ENCODE measurements around the gene CFAP299. TPM values are rescaled to one million over a fixed set of nuclear protein-coding genes. Genes with fewer than 3 reads are reported as not detected.
"Not testable (repeated sequence)": the region's sequence is repeated elsewhere in the genome, so short reads cannot be mapped to it uniquely, and the experiment has no call there.

CFAP299 gene
- polyA plus RNA-seq, 2 donors, result not detected

- H3K4me1 ChIP-seq (ENCODE audit: control insufficient read depth in 2 of 2, insufficient read depth in 2 of 2, low read length in 1 of 2), result no peaks in the 10 kb centered on the region
- H3K4me3 ChIP-seq (ENCODE audit: low read depth in 1 of 2, low read length in 2 of 2), result no peak overlapping the region
- H3K9me3 ChIP-seq (ENCODE audit: control insufficient read depth in 2 of 2, insufficient read depth in 1 of 2, low read depth in 1 of 2, low read length in 1 of 2), result no peaks in the 10 kb centered on the region
- H3K36me3 ChIP-seq (ENCODE audit: control insufficient read depth in 2 of 2, insufficient read depth in 2 of 2, low read length in 1 of 2), result no peaks in the 10 kb centered on the region
- no peak overlapping the region for H3K27ac ChIP-seq (ENCODE audit: low read depth in 2 of 2, low read length in 1 of 2)
- peaks cover 0 to 6% of the 10 kb centered on the region in 2 donors for H3K27me3 ChIP-seq (ENCODE audit: control insufficient read depth in 1 of 2, insufficient read depth in 2 of 2, low read length in 2 of 2)
- 26% methylated on average over 1 of the region's 1 CpG for WGBS, 2 donors
Observed at GRCh38 chr4:80307183-80307735, 28.3 kb upstream of the CFAP299 start.

GRCh38 chr4:80307774-80308465 lies 27.6 kb upstream of the CFAP299 start:
- Histone ChIP-seq H3K9me3 (ENCODE audit: control insufficient read depth in 2 of 2, insufficient read depth in 1 of 2, low read depth in 1 of 2, low read length in 1 of 2) (no peaks in the 10 kb centered on the region), H3K4me1 (ENCODE audit: control insufficient read depth in 2 of 2, insufficient read depth in 2 of 2, low read length in 1 of 2) (no peaks in the 10 kb centered on the region), H3K36me3 (ENCODE audit: control insufficient read depth in 2 of 2, insufficient read depth in 2 of 2, low read length in 1 of 2) (no peaks in the 10 kb centered on the region), H3K4me3 (ENCODE audit: low read depth in 1 of 2, low read length in 2 of 2) (peak overlapping the region in 1 of 2 donors; percentile 8), H3K27ac (ENCODE audit: low read depth in 2 of 2, low read length in 1 of 2) (no peak overlapping the region), H3K27me3 (ENCODE audit: control insufficient read depth in 1 of 2, insufficient read depth in 2 of 2, low read length in 2 of 2) (peaks cover 0 to 6% of the 10 kb centered on the region in 2 donors)
- 31 to 34% methylated on average over 10 of the region's 10 CpGs for WGBS, 2 donors

DNA sequence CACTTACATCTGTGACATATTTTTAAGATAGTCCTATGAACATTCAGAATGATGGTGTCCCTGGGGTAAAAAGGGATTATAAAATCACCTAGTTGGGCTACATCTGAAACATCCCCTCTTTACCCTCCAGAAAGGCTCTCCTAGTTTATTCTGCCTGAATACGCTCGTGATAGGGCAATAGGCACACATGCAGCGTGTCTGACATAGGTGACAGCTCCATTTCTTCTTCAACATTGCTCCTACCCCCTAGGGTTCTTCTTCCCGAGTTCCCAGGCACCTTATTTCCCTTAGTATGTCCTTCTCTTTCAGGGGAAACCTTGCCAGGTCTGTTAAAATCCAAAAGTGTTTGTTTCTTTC lies 27.1 kb upstream of the CFAP299 start:
- Histone ChIP-seq H3K4me3 (ENCODE audit: low read depth in 1 of 2, low read length in 2 of 2) (no peak overlapping the region), H3K36me3 (ENCODE audit: control insufficient read depth in 2 of 2, insufficient read depth in 2 of 2, low read length in 1 of 2) (no peaks in the 10 kb centered on the region)
- WGBS, 2 donors, result 39 to 47% methylated on average over 4 of the region's 4 CpGs

GRCh38 chr4:80309294-80310004 lies 26.1 kb upstream of the CFAP299 start:
- Histone ChIP-seq H3K9me3 (ENCODE audit: control insufficient read depth in 2 of 2, insufficient read depth in 1 of 2, low read depth in 1 of 2, low read length in 1 of 2) (no peaks in the 10 kb centered on the region), H3K27me3 (ENCODE audit: control insufficient read depth in 1 of 2, insufficient read depth in 2 of 2, low read length in 2 of 2) (peaks cover 0 to 6% of the 10 kb centered on the region in 2 donors), H3K4me3 (ENCODE audit: low read depth in 1 of 2, low read length in 2 of 2) (no peak overlapping the region), H3K4me1 (ENCODE audit: control insufficient read depth in 2 of 2, insufficient read depth in 2 of 2, low read length in 1 of 2) (no peaks in the 10 kb centered on the region), H3K36me3 (ENCODE audit: control insufficient read depth in 2 of 2, insufficient read depth in 2 of 2, low read length in 1 of 2) (no peaks in the 10 kb centered on the region), H3K27ac (ENCODE audit: low read depth in 2 of 2, low read length in 1 of 2) (no peak overlapping the region)
- 72 to 77% methylated on average over 5 of the region's 5 CpGs for WGBS, 2 donors

More for the DNA sequence above, 27.1 kb upstream of the CFAP299 start:
- H3K4me1 ChIP-seq (ENCODE audit: control insufficient read depth in 2 of 2, insufficient read depth in 2 of 2, low read length in 1 of 2), result no peaks in the 10 kb centered on the region
- no peaks in the 10 kb centered on the region for H3K9me3 ChIP-seq (ENCODE audit: control insufficient read depth in 2 of 2, insufficient read depth in 1 of 2, low read depth in 1 of 2, low read length in 1 of 2)
- peaks cover 0 to 6% of the 10 kb centered on the region in 2 donors for H3K27me3 ChIP-seq (ENCODE audit: control insufficient read depth in 1 of 2, insufficient read depth in 2 of 2, low read length in 2 of 2)
- no peak overlapping the region for H3K27ac ChIP-seq (ENCODE audit: low read depth in 2 of 2, low read length in 1 of 2)

DNA sequence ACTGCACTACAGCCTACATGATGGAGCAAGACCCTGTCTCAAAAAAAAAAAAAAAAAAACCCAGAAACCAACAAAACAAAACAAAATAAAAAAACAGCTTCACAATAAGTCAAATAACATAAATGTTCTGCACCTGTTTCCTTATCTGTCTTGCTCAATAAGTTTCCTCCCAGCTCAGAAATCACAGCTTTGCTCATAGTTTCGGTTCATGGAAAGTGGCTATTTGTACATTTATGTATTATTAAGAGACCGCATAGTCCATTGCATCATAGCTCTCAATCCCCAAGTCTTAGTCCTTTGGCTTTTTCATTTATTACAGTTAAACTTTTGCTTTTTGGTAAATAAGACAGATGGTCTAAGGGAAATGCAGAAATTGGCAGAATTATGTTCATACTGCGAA lies 24.4 kb upstream of the CFAP299 start:
- 86 to 88% methylated on average over 3 of the region's 3 CpGs for WGBS, 2 donors
- H3K9me3 ChIP-seq (ENCODE audit: control insufficient read depth in 2 of 2, insufficient read depth in 1 of 2, low read depth in 1 of 2, low read length in 1 of 2), result no peaks in the 10 kb centered on the region

DNA sequence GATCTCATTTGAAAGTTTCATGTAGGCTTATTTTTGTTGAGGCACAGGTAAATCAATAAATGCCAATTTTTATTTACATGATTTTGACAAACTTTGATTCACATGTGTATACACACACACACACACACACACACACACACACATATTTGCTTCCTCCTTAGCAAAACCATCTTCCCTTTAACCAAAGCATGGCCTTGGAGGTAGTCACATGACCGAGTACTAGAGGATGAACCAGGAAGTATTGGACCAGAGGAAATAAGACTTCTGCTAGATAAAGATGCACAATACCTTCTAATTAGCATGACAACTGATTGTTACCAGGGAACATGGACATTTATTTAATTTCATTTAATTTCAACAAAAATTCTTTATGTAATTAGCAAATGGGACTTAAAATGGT lies 23.4 kb upstream of the CFAP299 start:
- Histone ChIP-seq H3K27ac (ENCODE audit: low read depth in 2 of 2, low read length in 1 of 2) (no peak overlapping the region), H3K4me1 (ENCODE audit: control insufficient read depth in 2 of 2, insufficient read depth in 2 of 2, low read length in 1 of 2) (no peaks in the 10 kb centered on the region), H3K36me3 (ENCODE audit: control insufficient read depth in 2 of 2, insufficient read depth in 2 of 2, low read length in 1 of 2) (no peaks in the 10 kb centered on the region), H3K4me3 (ENCODE audit: low read depth in 1 of 2, low read length in 2 of 2) (no peak overlapping the region), H3K9me3 (ENCODE audit: control insufficient read depth in 2 of 2, insufficient read depth in 1 of 2, low read depth in 1 of 2, low read length in 1 of 2) (no peaks in the 10 kb centered on the region), H3K27me3 (ENCODE audit: control insufficient read depth in 1 of 2, insufficient read depth in 2 of 2, low read length in 2 of 2) (peaks cover 0 to 3% of the 10 kb centered on the region in 2 donors)
- WGBS, 2 donors, result 70 to 78% methylated on average over 1 of the region's 1 CpG

More for the DNA sequence above, 24.4 kb upstream of the CFAP299 start:
- Histone ChIP-seq H3K36me3 (ENCODE audit: control insufficient read depth in 2 of 2, insufficient read depth in 2 of 2, low read length in 1 of 2) (no peaks in the 10 kb centered on the region), H3K27ac (ENCODE audit: low read depth in 2 of 2, low read length in 1 of 2) (no peak overlapping the region), H3K4me3 (ENCODE audit: low read depth in 1 of 2, low read length in 2 of 2) (no peak overlapping the region), H3K27me3 (ENCODE audit: control insufficient read depth in 1 of 2, insufficient read depth in 2 of 2, low read length in 2 of 2) (peaks cover 0 to 3% of the 10 kb centered on the region in 2 donors), H3K4me1 (ENCODE audit: control insufficient read depth in 2 of 2, insufficient read depth in 2 of 2, low read length in 1 of 2) (no peaks in the 10 kb centered on the region)

DNA sequence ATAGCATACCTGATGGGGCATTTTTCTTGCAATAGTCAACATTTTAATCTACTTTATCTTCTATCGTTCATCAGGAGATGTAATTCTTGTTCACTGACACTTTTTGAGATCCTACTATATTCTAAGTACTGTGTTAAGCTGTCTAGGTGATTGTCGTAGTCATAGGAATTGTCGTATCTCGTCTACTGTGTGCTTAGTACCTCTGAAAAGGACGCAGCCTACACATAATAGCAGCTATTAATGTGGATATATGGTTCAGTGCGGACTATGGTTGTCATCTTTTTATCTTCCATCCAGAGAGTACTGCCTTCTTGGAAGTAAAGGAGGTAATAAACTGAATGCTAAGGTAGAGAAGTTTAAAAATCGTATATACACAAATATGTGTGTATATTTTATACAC lies 21.9 kb upstream of the CFAP299 start:
- no peaks in the 10 kb centered on the region for H3K36me3 ChIP-seq (ENCODE audit: control insufficient read depth in 2 of 2, insufficient read depth in 2 of 2, low read length in 1 of 2)
- peaks cover 0 to 1% of the 10 kb centered on the region in 2 donors for H3K27me3 ChIP-seq (ENCODE audit: control insufficient read depth in 1 of 2, insufficient read depth in 2 of 2, low read length in 2 of 2)
- H3K9me3 ChIP-seq (ENCODE audit: control insufficient read depth in 2 of 2, insufficient read depth in 1 of 2, low read depth in 1 of 2, low read length in 1 of 2), result no peaks in the 10 kb centered on the region
- no peaks in the 10 kb centered on the region for H3K4me1 ChIP-seq (ENCODE audit: control insufficient read depth in 2 of 2, insufficient read depth in 2 of 2, low read length in 1 of 2)
- no peak overlapping the region for H3K4me3 ChIP-seq (ENCODE audit: low read depth in 1 of 2, low read length in 2 of 2)
- WGBS, 2 donors, result 76 to 87% methylated on average over 7 of the region's 7 CpGs
- no peak overlapping the region for H3K27ac ChIP-seq (ENCODE audit: low read depth in 2 of 2, low read length in 1 of 2)

DNA sequence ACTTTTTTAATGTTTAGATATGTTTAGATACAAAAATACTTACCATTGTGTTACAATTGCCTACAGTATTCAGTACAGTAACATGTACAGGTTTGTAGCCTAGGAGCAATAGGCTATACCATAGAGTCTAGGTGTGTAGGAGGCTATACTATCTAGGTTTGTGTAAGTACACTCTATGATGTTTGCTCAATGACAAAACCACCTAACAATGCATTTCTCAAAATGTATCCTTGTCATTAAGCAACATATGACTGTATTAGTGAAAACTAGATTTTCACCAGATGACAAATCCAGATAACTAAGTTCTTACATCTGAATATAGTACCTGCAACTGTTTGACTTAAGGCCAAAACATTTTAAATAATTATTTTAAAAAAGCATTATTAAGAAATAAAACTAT lies 19.7 kb upstream of the CFAP299 start:
- H3K4me3 ChIP-seq (ENCODE audit: low read depth in 1 of 2, low read length in 2 of 2); H3K27me3 ChIP-seq (ENCODE audit: control insufficient read depth in 1 of 2, insufficient read depth in 2 of 2, low read length in 2 of 2); H3K36me3 ChIP-seq (ENCODE audit: control insufficient read depth in 2 of 2, insufficient read depth in 2 of 2, low read length in 1 of 2); H3K27ac ChIP-seq (ENCODE audit: low read depth in 2 of 2, low read length in 1 of 2); H3K9me3 ChIP-seq (ENCODE audit: control insufficient read depth in 2 of 2, insufficient read depth in 1 of 2, low read depth in 1 of 2, low read length in 1 of 2); H3K4me1 ChIP-seq (ENCODE audit: control insufficient read depth in 2 of 2, insufficient read depth in 2 of 2, low read length in 1 of 2): not testable (repeated sequence)

DNA sequence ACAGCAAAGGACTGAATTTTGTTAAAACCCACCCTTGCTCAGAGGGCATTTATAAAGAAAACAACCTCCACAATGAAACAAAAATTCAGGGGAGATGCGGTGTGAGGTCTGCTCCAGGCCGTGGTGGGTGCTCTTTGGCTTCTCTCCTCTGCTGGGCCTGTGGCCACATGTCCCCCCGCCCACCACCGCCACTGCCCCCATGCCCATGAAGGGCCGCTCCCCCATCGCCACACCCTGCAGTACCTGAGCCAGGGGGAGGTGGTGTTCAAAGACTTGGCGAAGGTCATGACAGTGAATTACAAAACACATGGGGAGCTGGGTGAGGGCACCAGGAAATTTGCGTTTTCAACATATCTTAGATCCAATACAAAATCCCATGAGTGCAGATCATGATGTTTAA lies 14.2 kb upstream of the CFAP299 start:
- Histone ChIP-seq H3K4me3 (ENCODE audit: low read depth in 1 of 2, low read length in 2 of 2) (no peak overlapping the region), H3K27me3 (ENCODE audit: control insufficient read depth in 1 of 2, insufficient read depth in 2 of 2, low read length in 2 of 2) (no peaks in the 10 kb centered on the region), H3K27ac (ENCODE audit: low read depth in 2 of 2, low read length in 1 of 2) (no peak overlapping the region), H3K36me3 (ENCODE audit: control insufficient read depth in 2 of 2, insufficient read depth in 2 of 2, low read length in 1 of 2) (no peaks in the 10 kb centered on the region), H3K9me3 (ENCODE audit: control insufficient read depth in 2 of 2, insufficient read depth in 1 of 2, low read depth in 1 of 2, low read length in 1 of 2) (no peaks in the 10 kb centered on the region), H3K4me1 (ENCODE audit: control insufficient read depth in 2 of 2, insufficient read depth in 2 of 2, low read length in 1 of 2) (no peaks in the 10 kb centered on the region)
- WGBS, 2 donors, result 91 to 92% methylated on average over 8 of the region's 8 CpGs
